H1 (cell line): ENCODE results near the gene CPED1.

ENCODE experiments used
- JUN ChIP-seq: IDR thresholded peaks from 2 replicates; pipeline ENCODE4 v1.6.1; 2011; ENCODE audit warnings: low read depth, mild to moderate bottlenecking, improper control_type of control experiment, low read length
- RAD21 ChIP-seq, 2 experiments: IDR thresholded peaks in 1 of 2; conservative IDR thresholded peaks in 1 of 2; 2 replicates each; pipeline ENCODE4 v1.6.1; 2011; ENCODE audit warnings: low read depth in 2 of 2, low read length in 2 of 2, improper control_type of control experiment in 1 of 2, inconsistent platforms in 1 of 2, mild to moderate bottlenecking in 1 of 2, moderate library complexity in 1 of 2
- RFX5 ChIP-seq: IDR thresholded peaks from 2 replicates; pipeline ENCODE4 v1.6.1; 2011; ENCODE audit warnings: low read depth, low read length, improper control_type of control experiment, borderline replicate concordance
- TF ChIP-seq, protein P1 (sequence below): IDR thresholded peaks from 2 replicates; pipeline ENCODE4 v1.6.1; 2012; ENCODE audit warnings: low read length, inconsistent platforms
- TF ChIP-seq, protein P2 (sequence below): IDR thresholded peaks from 2 replicates; pipeline ENCODE4 v1.6.1; 2012; ENCODE audit warnings: inconsistent platforms
- TF ChIP-seq, protein P3 (sequence below): IDR thresholded peaks from 2 replicates; pipeline ENCODE4 v1.6.1; 2011; ENCODE audit warnings: low read length, improper control_type of control experiment
- TF ChIP-seq, protein P4 (sequence below), 3 experiments: IDR thresholded peaks; 1 replicate in 2 of 3; 2 replicates in 1 of 3; pipeline versions ENCODE4 v1.5.1 to v1.6.1; 2011; ENCODE audit warnings: low read length in 3 of 3, mild to moderate bottlenecking in 3 of 3, inconsistent platforms in 2 of 3, low read depth in 1 of 3, moderate library complexity in 1 of 3; ENCODE audit not compliant: insufficient read depth in 1 of 3; ENCODE audit errors: control extremely low read depth in 1 of 3

DNA sequence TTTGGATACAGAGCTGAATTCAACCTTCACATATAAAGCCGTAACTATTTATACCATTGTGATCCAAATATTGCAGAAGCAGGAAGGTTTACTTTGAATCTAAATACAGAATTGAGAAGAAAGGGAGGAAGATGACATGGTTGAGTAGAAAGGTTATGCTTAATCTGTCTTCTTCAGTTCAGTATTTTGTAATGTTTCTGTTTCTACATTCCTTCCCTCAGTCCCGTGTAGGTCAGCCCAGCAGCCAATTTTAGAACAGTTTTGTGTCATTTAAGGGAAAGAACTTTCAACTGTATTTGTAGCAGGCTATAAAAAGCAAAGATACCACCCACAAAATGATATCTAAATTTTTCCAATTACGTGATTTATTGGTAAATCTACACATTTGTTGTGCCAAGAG lies 97.4 kb downstream of the CPED1 start:
- TF ChIP-seq JUN (no peak), RFX5 (no peak), RAD21 (IDR thresholded peaks at IDR 0.05 in 1 of 2, conservative IDR thresholded peaks at IDR 0.05 in 1 of 2; ENCODE audit: low read depth in 2 of 2, low read length in 2 of 2) (no peak)
- TF ChIP-seq, protein P1, sequence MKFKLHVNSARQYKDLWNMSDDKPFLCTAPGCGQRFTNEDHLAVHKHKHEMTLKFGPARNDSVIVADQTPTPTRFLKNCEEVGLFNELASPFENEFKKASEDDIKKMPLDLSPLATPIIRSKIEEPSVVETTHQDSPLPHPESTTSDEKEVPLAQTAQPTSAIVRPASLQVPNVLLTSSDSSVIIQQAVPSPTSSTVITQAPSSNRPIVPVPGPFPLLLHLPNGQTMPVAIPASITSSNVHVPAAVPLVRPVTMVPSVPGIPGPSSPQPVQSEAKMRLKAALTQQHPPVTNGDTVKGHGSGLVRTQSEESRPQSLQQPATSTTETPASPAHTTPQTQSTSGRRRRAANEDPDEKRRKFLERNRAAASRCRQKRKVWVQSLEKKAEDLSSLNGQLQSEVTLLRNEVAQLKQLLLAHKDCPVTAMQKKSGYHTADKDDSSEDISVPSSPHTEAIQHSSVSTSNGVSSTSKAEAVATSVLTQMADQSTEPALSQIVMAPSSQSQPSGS = no peak
- TF ChIP-seq, protein P2, sequence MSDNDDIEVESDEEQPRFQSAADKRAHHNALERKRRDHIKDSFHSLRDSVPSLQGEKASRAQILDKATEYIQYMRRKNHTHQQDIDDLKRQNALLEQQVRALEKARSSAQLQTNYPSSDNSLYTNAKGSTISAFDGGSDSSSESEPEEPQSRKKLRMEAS = no peak
- TF ChIP-seq, protein P3, sequence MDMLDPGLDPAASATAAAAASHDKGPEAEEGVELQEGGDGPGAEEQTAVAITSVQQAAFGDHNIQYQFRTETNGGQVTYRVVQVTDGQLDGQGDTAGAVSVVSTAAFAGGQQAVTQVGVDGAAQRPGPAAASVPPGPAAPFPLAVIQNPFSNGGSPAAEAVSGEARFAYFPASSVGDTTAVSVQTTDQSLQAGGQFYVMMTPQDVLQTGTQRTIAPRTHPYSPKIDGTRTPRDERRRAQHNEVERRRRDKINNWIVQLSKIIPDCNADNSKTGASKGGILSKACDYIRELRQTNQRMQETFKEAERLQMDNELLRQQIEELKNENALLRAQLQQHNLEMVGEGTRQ = no peak
- TF ChIP-seq, protein P4, sequence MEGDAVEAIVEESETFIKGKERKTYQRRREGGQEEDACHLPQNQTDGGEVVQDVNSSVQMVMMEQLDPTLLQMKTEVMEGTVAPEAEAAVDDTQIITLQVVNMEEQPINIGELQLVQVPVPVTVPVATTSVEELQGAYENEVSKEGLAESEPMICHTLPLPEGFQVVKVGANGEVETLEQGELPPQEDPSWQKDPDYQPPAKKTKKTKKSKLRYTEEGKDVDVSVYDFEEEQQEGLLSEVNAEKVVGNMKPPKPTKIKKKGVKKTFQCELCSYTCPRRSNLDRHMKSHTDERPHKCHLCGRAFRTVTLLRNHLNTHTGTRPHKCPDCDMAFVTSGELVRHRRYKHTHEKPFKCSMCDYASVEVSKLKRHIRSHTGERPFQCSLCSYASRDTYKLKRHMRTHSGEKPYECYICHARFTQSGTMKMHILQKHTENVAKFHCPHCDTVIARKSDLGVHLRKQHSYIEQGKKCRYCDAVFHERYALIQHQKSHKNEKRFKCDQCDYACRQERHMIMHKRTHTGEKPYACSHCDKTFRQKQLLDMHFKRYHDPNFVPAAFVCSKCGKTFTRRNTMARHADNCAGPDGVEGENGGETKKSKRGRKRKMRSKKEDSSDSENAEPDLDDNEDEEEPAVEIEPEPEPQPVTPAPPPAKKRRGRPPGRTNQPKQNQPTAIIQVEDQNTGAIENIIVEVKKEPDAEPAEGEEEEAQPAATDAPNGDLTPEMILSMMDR (IDR thresholded peaks at IDR 0.05; ENCODE audit: control extremely low read depth in 1 of 3, insufficient read depth in 1 of 3, low read depth in 1 of 3, low read length in 3 of 3) = no peak
